ENCODE data around the gene SDS.

DNA sequence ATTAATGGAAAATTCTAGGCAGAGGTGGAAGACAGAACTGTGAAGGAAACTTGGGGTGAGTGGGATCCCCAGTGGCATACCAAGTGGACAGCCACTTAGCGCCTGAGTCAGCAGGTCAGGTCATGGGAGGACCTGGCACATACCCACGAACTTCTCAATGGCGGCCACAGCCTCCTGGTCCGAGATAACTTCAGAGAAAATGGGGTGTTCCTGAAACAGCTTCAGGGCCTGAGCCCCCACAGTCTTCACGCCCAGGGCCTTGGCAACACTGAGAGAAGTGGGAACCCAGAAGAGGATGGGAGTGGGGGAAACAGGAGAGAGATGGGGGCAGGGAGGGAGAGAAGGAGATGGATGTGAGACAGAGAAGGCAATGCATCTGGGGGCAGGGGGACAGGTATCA, 9.9 kb downstream of the SDS start:
- TF ChIP-seq, protein P1, sequence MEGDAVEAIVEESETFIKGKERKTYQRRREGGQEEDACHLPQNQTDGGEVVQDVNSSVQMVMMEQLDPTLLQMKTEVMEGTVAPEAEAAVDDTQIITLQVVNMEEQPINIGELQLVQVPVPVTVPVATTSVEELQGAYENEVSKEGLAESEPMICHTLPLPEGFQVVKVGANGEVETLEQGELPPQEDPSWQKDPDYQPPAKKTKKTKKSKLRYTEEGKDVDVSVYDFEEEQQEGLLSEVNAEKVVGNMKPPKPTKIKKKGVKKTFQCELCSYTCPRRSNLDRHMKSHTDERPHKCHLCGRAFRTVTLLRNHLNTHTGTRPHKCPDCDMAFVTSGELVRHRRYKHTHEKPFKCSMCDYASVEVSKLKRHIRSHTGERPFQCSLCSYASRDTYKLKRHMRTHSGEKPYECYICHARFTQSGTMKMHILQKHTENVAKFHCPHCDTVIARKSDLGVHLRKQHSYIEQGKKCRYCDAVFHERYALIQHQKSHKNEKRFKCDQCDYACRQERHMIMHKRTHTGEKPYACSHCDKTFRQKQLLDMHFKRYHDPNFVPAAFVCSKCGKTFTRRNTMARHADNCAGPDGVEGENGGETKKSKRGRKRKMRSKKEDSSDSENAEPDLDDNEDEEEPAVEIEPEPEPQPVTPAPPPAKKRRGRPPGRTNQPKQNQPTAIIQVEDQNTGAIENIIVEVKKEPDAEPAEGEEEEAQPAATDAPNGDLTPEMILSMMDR (IDR thresholded peaks at IDR 0.05): no peak
- TF ChIP-seq POLR2AphosphoS5 (IDR thresholded peaks at IDR 0.05) (no peak), EP300 (IDR thresholded peaks at IDR 0.05) (no peak), POLR2A (IDR thresholded peaks at IDR 0.05) (no peak)

Measured in sigmoid colon (tissue), 4 donors.